GM19238 (cell line): ENCODE measurements around the gene CTCF.

ENCODE experiments used
- DNase-seq: peaks from one replicate; pipeline ENCODE4 v3.0.0; 2011; ENCODE audit warnings: low spot score; ENCODE audit not compliant: insufficient read length

The CTCF gene

GRCh38 chr16:67651039-67651438 lies 88.7 kb downstream of the CTCF start:
- no peak for DNase-seq

DNA sequence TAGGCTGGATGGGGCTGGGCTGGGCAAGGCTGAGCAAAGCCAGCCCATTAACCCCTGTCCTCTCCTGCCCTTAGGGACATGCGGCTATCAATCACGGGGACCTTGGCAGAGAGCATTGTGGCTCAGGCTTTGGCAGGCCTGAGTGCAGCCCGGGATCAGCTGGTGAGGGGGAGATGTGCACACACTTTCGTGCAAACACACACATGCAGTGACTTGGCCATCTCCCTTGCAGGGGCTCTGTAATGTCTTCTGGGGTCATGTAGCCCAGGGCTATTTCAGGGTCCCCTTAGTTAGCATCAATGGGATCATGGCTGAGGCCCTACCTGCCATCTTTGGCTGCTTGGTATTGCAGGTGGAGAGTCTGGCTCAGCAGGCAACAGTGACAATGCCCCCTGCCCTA lies 89.5 kb downstream of the CTCF start:
- DNase-seq = no peak

DNA sequence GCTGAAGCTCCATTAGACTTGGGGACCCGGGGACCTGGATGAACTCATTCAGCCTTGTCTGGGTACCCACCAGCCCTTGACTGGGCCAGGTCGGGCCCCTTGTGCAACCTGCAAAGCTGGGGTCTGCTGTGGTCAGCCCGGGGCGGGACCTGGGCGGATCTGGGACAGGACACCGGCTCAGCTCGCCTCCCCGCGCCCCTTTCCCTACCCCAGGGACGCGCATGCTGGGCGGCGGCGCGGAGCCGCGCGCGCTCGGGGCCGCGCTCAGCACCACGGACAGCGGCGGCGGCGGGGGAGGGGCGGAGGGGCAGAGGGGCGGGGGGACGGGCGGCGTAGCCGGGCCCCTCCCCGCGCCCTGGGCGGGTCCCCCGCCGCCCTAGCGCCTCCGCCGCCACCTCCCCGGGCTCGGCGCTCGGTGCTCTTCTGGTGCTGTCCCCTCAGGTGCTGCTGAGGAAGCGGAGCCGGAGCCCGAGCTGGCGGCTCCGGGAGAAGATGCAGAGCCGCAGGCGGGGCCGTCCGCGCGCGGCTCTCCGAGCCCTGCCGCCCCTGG lies 90.3 kb downstream of the CTCF start:
- no peak for DNase-seq

DNA sequence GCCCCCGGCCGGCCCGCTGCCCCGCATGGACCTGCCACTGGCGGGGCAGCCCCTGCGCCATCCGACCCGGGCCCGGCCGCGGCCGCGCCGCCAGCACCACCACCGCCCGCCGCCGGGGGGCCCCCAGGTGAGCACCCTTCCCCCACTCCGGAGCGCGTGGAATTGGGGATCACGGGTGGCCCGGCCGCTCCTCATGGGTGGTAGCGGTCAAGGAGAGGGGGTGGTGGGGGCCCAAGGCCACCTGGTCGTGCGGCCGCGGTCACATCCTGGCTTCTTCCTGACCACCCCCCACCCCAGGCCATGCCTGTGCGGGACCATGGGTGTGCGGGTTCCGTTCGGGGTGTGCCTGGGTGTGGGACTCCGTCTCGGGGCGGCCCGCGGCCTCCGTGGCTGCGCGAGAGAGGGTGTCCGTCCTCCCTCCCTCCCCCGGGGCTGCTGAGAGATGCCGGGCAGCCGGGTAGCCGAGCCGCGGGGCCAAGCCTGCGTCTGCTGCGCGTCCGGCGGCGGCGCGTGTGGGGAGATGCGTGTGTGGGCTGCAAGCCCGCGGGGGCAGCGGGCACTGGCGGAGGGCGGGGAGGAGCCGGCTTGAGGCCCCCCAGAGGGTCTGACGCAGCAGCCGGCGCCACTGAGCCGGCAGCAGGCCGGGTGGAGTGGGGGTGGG lies 90.9 kb downstream of the CTCF start:
- no peak for DNase-seq

DNA sequence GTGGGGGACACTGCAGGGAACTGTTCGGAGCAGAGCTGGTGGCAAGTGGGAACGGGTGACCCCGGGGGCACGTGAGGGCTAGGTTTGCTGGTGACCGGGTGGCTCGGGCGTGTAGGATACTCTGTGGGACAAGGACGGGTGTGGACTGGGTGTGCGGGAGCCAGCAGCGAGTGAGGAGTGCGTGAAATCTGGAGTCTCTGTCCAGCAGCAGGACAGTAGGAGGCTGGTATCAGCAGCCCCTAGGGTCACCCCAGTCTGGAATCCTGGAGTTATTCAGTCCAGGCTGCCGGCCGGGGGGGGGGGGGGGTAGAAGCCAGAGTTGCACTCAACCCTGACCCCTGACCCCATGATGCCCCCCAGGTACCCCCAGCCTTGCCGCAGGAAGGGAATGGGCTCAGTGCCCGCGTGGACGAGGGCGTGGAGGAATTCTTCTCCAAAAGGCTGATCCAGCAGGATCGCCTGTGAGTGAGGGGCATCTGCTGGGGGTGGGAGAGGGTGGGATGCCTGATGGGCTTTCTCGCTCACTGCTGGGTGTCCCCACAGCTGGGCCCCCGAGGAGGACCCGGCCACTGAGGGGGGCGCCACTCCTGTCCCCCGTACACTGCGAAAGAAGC lies 91.6 kb downstream of the CTCF start:
- no peak for DNase-seq

GRCh38 chr16:67654403-67654911 lies 92.1 kb downstream of the CTCF start:
- no peak for DNase-seq

DNA sequence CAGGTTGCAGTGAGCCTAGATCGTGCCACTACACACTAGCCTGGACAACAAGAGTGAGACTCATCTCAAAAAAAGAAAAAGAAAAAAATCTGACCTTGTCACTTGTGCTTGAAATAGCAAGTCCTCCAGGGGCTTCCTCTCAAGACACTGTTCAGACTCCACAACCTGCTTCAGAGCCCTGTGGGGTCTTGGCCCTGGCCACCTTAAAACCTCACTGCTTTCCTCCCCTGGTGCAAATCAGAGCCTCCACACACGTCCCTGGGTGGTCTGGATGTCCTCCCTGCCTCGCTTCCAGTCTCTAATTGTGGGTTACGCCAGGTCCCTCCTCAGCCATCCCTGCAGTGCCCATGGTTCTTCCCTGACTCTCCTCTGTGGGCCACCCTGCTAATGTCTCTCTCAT lies 93.0 kb downstream of the CTCF start:
- no peak for DNase-seq

- DNase-seq = no peak
Measured at GRCh38 chr16:67656344-67657016, 94.2 kb downstream of the CTCF start.

DNA sequence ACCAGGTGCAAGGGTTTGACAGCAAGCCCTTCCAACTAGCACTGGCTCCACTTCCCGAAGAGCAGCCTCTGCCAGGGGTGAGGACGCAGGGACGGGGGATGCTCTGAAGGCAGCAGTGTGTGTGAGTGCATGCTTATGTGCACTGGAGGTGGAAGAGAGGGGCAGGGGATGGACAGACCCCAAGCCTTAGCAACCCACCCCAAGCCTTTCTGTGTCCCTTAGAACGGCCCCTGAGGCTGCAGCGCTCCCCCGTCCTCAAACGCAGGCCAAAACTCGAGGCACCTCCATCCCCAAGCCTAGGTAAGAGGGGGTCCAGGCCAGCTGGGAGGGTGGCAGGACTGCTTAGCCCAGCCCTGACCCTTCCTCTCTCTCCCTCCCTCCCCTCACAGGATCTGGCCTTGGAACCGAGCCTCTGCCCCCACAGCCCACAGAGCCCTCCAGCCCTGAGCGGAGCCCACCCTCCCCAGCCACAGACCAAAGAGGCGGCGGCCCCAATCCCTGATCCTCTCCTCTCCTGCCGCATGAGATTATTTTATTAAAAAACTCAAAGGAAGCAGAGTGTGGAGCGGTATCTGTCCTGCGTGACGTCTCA lies 94.8 kb downstream of the CTCF start:
- DNase-seq = no peak

DNA sequence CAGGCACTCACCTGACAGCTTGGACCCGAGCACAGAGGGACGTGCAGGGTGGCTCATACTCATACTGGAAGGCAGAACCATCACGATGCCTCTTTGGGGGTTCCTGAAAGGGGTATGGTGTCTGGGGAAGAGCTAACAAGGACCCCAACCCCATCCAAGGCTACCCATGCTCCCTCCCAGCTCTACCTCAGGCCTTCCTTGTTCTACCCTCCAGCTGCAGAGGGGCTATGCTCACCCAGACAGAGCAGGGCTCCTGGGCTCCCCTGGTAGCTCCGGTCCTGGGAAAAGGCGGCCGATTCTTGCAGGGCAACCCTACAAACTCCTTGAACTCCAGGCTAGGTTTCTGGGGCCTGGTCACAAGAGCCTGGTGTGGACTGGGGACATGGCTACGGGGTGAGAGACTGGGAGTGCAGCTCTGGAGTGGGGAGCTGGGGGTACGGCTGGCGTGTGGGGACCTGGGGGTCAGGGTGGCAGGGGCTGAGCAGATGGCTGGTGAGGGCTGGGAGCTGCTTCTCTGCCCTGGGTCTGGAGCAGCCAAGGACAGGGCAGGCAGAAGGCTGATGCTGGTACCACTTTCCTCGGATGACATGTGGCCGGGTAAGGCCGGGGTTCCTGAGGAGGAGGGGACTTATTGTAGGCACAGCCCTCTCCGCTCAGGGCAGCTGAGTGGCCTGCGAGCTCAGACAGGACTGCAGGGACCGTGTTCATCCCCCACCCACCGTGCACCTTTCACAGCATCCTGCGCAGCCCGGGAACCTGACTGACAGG lies 95.6 kb downstream of the CTCF start:
- no peak for DNase-seq

- DNase-seq = no peak
Measured at GRCh38 chr16:67658849-67659674, 96.7 kb downstream of the CTCF start.

- DNase-seq = peak; percentile 100
Measured at GRCh38 chr16:67659675-67660563, 97.6 kb downstream of the CTCF start, which contains the start of gene ACD. Gene ACD, minus strand, starts transcription at chr16:67660260. Its CDS starts 40 bp downstream, at chr16:67660220.

DNA sequence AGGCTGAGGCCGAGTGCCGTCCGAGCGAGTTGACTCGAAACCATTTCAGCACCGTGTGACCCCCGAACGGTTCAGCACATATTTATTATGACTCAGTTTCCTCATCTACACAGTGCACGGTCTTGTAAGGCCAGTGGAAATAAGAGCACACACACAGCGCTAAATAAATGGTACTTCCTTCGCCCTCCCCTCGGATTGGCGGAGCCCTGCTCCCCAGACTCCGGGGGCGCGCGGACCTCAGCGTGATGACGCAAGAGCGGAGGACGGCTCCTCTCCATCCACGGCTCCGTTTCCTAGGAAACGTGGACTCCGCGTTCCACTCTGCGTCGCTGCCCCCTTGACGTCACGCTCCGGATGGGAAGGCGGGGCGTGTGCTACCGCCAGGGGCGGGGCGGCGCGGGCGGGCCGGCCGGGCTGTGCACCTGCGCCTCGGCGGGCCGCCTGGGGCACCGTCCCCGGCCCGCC lies 98.3 kb downstream of the CTCF start, which contains the start of gene PARD6A:
TSS of gene PARD6A (plus strand) at position 397 of the 465 bp plus-strand sequence. CDS start 79 bp downstream, outside the sequence.
- peak; percentile 100 for DNase-seq

DNA sequence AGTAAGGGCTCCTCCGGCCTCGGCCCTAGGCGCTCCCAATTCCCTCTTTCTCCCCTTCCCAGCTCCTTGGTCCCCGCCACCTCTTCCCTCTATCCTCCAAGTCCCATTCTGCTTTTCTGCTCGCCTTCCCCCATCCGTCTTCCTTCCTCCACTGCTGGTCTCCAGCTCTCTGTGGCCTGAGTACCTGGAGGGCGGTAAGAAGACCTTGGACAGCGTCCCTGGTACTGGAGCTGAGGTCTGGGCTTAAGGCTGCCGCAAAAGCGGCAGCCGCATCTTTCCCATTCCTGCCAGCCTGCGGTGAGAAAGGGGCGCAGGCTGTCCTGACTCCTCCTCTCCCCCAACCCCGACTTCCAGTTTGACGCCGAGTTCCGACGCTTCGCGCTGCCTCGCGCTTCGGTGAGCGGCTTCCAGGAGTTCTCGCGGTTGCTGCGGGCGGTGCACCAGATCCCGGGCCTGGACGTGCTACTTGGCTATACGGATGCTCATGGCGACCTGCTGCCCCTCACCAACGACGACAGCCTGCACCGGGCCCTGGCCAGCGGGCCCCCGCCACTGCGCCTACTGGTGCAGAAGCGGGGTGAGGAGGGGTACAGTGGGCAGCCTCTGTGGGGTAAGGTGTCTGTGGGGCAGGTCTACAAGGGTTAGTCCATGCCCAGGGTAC lies 98.9 kb downstream of the CTCF start:
- no peak for DNase-seq

DNA sequence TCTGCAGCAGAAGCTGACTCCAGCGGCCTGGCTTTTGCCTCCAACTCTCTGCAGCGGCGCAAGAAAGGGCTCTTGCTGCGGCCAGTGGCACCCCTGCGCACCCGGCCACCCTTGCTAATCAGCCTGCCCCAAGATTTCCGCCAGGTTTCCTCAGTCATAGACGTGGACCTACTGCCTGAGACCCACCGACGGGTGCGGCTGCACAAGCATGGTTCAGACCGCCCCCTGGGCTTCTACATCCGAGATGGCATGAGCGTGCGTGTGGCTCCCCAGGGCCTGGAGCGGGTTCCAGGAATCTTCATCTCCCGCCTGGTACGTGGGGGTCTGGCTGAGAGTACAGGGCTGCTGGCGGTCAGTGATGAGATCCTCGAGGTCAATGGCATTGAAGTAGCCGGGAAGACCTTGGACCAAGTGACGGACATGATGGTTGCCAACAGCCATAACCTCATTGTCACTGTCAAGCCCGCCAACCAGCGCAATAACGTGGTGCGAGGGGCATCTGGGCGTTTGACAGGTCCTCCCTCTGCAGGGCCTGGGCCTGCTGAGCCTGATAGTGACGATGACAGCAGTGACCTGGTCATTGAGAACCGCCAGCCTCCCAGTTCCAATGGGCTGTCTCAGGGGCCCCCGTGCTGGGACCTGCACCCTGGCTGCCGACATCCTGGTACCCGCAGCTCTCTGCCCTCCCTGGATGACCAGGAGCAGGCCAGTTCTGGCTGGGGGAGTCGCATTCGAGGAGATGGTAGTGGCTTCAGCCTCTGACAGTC lies 99.7 kb downstream of the CTCF start:
- DNase-seq = no peak

DNA sequence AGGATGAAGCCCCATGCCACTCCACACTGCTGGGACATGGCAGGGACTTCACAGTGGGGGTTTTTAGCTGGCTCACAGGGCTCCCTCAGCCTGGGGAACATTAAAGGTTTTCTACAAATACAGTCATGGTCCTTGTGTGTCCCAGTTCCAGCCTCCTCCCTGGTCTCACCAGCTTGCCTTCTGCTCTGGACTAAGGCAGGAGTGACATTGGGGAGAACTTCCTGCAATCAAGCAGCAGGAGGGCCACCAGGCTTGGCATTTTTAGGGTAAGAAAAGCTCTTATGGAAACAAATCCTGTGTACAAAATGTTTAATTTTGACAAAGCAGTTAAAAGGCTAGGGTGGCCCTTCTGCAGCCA lies 100.3 kb downstream of the CTCF start:
- no peak for DNase-seq

- DNase-seq = no peak
Measured at GRCh38 chr16:67663151-67663876, 101.0 kb downstream of the CTCF start.
